ENCODE results near the gene GNPNAT1.

Gene GNPNAT1

GRCh38 chr14:52808101-52808500, 16.7 kb upstream of the GNPNAT1 start:
- no peak overlapping the region for H3K9ac ChIP-seq (ENCODE audit: low read length)
- H3K9me3 ChIP-seq (ENCODE audit: control insufficient read depth, low read length), result no peaks in the 10 kb centered on the region
- H3K4me1 ChIP-seq (ENCODE audit: control insufficient read depth, insufficient read depth, low read length), result no peaks in the 10 kb centered on the region
- H3K4me3 ChIP-seq (ENCODE audit: low read length), result no peak overlapping the region
- no peaks in the 10 kb centered on the region for H3K36me3 ChIP-seq (ENCODE audit: control insufficient read depth, insufficient read depth, low read length)
- H3K27me3 ChIP-seq (ENCODE audit: control insufficient read depth, insufficient read depth, low read length), result no peaks in the 10 kb centered on the region

GRCh38 chr14:52806115-52806514, 14.7 kb upstream of the GNPNAT1 start:
- Histone ChIP-seq H3K4me1 (ENCODE audit: control insufficient read depth, insufficient read depth, low read length) (no peaks in the 10 kb centered on the region), H3K27me3 (ENCODE audit: control insufficient read depth, insufficient read depth, low read length) (no peaks in the 10 kb centered on the region), H3K9me3 (ENCODE audit: control insufficient read depth, low read length) (no peaks in the 10 kb centered on the region), H3K36me3 (ENCODE audit: control insufficient read depth, insufficient read depth, low read length) (no peaks in the 10 kb centered on the region), H3K4me3 (ENCODE audit: low read length) (no peak overlapping the region), H3K9ac (ENCODE audit: low read length) (no peak overlapping the region)

- Histone ChIP-seq H3K9ac (ENCODE audit: low read length) (no peak overlapping the region), H3K9me3 (ENCODE audit: control insufficient read depth, low read length) (no peaks in the 10 kb centered on the region), H3K36me3 (ENCODE audit: control insufficient read depth, insufficient read depth, low read length) (no peaks in the 10 kb centered on the region), H3K27me3 (ENCODE audit: control insufficient read depth, insufficient read depth, low read length) (no peaks in the 10 kb centered on the region), H3K4me1 (ENCODE audit: control insufficient read depth, insufficient read depth, low read length) (no peaks in the 10 kb centered on the region), H3K4me3 (ENCODE audit: low read length) (no peak overlapping the region)
Observed at GRCh38 chr14:52802597-52802996, 11.2 kb upstream of the GNPNAT1 start.

GRCh38 chr14:52801014-52801712, 9.8 kb upstream of the GNPNAT1 start:
- no peaks in the 10 kb centered on the region for H3K9me3 ChIP-seq (ENCODE audit: control insufficient read depth, low read length)
- no peaks in the 10 kb centered on the region for H3K36me3 ChIP-seq (ENCODE audit: control insufficient read depth, insufficient read depth, low read length)
- H3K9ac ChIP-seq (ENCODE audit: low read length), result no peak overlapping the region
- H3K4me3 ChIP-seq (ENCODE audit: low read length), result no peak overlapping the region
- no peaks in the 10 kb centered on the region for H3K27me3 ChIP-seq (ENCODE audit: control insufficient read depth, insufficient read depth, low read length)
- H3K4me1 ChIP-seq (ENCODE audit: control insufficient read depth, insufficient read depth, low read length), result no peaks in the 10 kb centered on the region

- Histone ChIP-seq H3K27me3 (ENCODE audit: control insufficient read depth, insufficient read depth, low read length) (no peaks in the 10 kb centered on the region), H3K9me3 (ENCODE audit: control insufficient read depth, low read length) (no peaks in the 10 kb centered on the region), H3K9ac (ENCODE audit: low read length) (no peak overlapping the region), H3K4me1 (ENCODE audit: control insufficient read depth, insufficient read depth, low read length) (no peaks in the 10 kb centered on the region), H3K36me3 (ENCODE audit: control insufficient read depth, insufficient read depth, low read length) (no peaks in the 10 kb centered on the region), H3K4me3 (ENCODE audit: low read length) (no peak overlapping the region)
Observed at GRCh38 chr14:52798826-52799225, 7.4 kb upstream of the GNPNAT1 start.

- Histone ChIP-seq H3K4me3 (ENCODE audit: low read length) (no peak overlapping the region), H3K27me3 (ENCODE audit: control insufficient read depth, insufficient read depth, low read length) (no peaks in the 10 kb centered on the region), H3K36me3 (ENCODE audit: control insufficient read depth, insufficient read depth, low read length) (no peaks in the 10 kb centered on the region), H3K9ac (ENCODE audit: low read length) (no peak overlapping the region), H3K9me3 (ENCODE audit: control insufficient read depth, low read length) (no peaks in the 10 kb centered on the region), H3K4me1 (ENCODE audit: control insufficient read depth, insufficient read depth, low read length) (no peaks in the 10 kb centered on the region)
Observed at GRCh38 chr14:52797653-52798052, 6.2 kb upstream of the GNPNAT1 start.

GRCh38 chr14:52793061-52793460, 1.7 kb upstream of the GNPNAT1 start:
- H3K27me3 ChIP-seq (ENCODE audit: control insufficient read depth, insufficient read depth, low read length), result no peaks in the 10 kb centered on the region
- no peak overlapping the region for H3K9ac ChIP-seq (ENCODE audit: low read length)
- H3K4me3 ChIP-seq (ENCODE audit: low read length), result no peak overlapping the region
- H3K36me3 ChIP-seq (ENCODE audit: control insufficient read depth, insufficient read depth, low read length), result no peaks in the 10 kb centered on the region
- peaks cover 6% of the 10 kb centered on the region for H3K4me1 ChIP-seq (ENCODE audit: control insufficient read depth, insufficient read depth, low read length)
- H3K9me3 ChIP-seq (ENCODE audit: control insufficient read depth, low read length), result no peaks in the 10 kb centered on the region

GRCh38 chr14:52792097-52792415, 649 bp upstream of the GNPNAT1 start:
- H3K36me3 ChIP-seq (ENCODE audit: control insufficient read depth, insufficient read depth, low read length), result no peaks in the 10 kb centered on the region
- H3K9ac ChIP-seq (ENCODE audit: low read length), result peak overlapping the region; percentile 72
- no peaks in the 10 kb centered on the region for H3K9me3 ChIP-seq (ENCODE audit: control insufficient read depth, low read length)
- H3K27me3 ChIP-seq (ENCODE audit: control insufficient read depth, insufficient read depth, low read length), result no peaks in the 10 kb centered on the region
- H3K4me3 ChIP-seq (ENCODE audit: low read length), result peak overlapping the region; percentile 18
- peaks cover 6% of the 10 kb centered on the region for H3K4me1 ChIP-seq (ENCODE audit: control insufficient read depth, insufficient read depth, low read length)

GRCh38 chr14:52790756-52791222, 618 bp downstream of the GNPNAT1 start:
- Histone ChIP-seq H3K4me3 (ENCODE audit: low read length) (peak overlapping the region; percentile 64), H3K4me1 (ENCODE audit: control insufficient read depth, insufficient read depth, low read length) (peaks cover 6% of the 10 kb centered on the region), H3K9me3 (ENCODE audit: control insufficient read depth, low read length) (no peaks in the 10 kb centered on the region), H3K9ac (ENCODE audit: low read length) (peak overlapping the region; percentile 67), H3K27me3 (ENCODE audit: control insufficient read depth, insufficient read depth, low read length) (no peaks in the 10 kb centered on the region), H3K36me3 (ENCODE audit: control insufficient read depth, insufficient read depth, low read length) (no peaks in the 10 kb centered on the region)

GRCh38 chr14:52790011-52790755, 1.2 kb downstream of the GNPNAT1 start:
- H3K36me3 ChIP-seq (ENCODE audit: control insufficient read depth, insufficient read depth, low read length), result no peaks in the 10 kb centered on the region
- H3K9ac ChIP-seq (ENCODE audit: low read length), result peak overlapping the region; percentile 67
- H3K4me3 ChIP-seq (ENCODE audit: low read length), result peak overlapping the region; percentile 64
- H3K4me1 ChIP-seq (ENCODE audit: control insufficient read depth, insufficient read depth, low read length), result peaks cover 6% of the 10 kb centered on the region
- H3K9me3 ChIP-seq (ENCODE audit: control insufficient read depth, low read length), result no peaks in the 10 kb centered on the region
- H3K27me3 ChIP-seq (ENCODE audit: control insufficient read depth, insufficient read depth, low read length), result no peaks in the 10 kb centered on the region

- Histone ChIP-seq H3K9me3 (ENCODE audit: control insufficient read depth, low read length) (no peaks in the 10 kb centered on the region), H3K4me3 (ENCODE audit: low read length) (no peak overlapping the region), H3K27me3 (ENCODE audit: control insufficient read depth, insufficient read depth, low read length) (no peaks in the 10 kb centered on the region), H3K36me3 (ENCODE audit: control insufficient read depth, insufficient read depth, low read length) (no peaks in the 10 kb centered on the region), H3K9ac (ENCODE audit: low read length) (no peak overlapping the region), H3K4me1 (ENCODE audit: control insufficient read depth, insufficient read depth, low read length) (peaks cover 6% of the 10 kb centered on the region)
Observed at GRCh38 chr14:52789118-52789517, 2.3 kb downstream of the GNPNAT1 start.

- Histone ChIP-seq H3K9me3 (ENCODE audit: control insufficient read depth, low read length) (no peaks in the 10 kb centered on the region), H3K36me3 (ENCODE audit: control insufficient read depth, insufficient read depth, low read length) (no peaks in the 10 kb centered on the region), H3K4me1 (ENCODE audit: control insufficient read depth, insufficient read depth, low read length) (peaks cover 6% of the 10 kb centered on the region), H3K4me3 (ENCODE audit: low read length) (no peak overlapping the region), H3K27me3 (ENCODE audit: control insufficient read depth, insufficient read depth, low read length) (no peaks in the 10 kb centered on the region), H3K9ac (ENCODE audit: low read length) (no peak overlapping the region)
Observed at GRCh38 chr14:52786887-52787286, 4.5 kb downstream of the GNPNAT1 start.

Measured in mucosa of stomach (tissue), 1 donor.